ENCODE measurements around the gene SFXN1. TPM values are rescaled to one million over a fixed set of nuclear protein-coding genes. Genes with fewer than 3 reads are reported as not detected.
"Not testable (repeated sequence)": the region's sequence is repeated elsewhere in the genome, so short reads cannot be mapped to it uniquely, and the experiment has no call there.

The SFXN1 gene
- total and polyA plus RNA-seq, 2 experiments from 2014 or later = 50.3 to 96.4 TPM

GRCh38 chr5:175447571-175447970, 30.8 kb upstream of the SFXN1 start:
- H3K9me2 ChIP-seq (ENCODE audit: insufficient read depth) = no peaks in the 10 kb centered on the region
- TF ChIP-seq EZH2 (IDR thresholded peaks at IDR 0.05; ENCODE audit: insufficient read depth, poor library complexity, severe bottlenecking) = no peak
- TF ChIP-seq EZH2phosphoT487 (IDR thresholded peaks at IDR 0.05; ENCODE audit: insufficient read depth, low read depth) = no peak
- no peak for DNase-seq
- H3K36me3 ChIP-seq (ENCODE audit: low read depth) = no peaks in the 10 kb centered on the region
- in situ Hi-C loops (cut with MboI) = loop anchor here (10.0 kb wide), 1 partner anchor 493 kb away; no protein-coding TSS in a partner anchor
- H3K9me3 ChIP-seq (ENCODE audit: low read depth) = no peaks in the 10 kb centered on the region
- H3K27me3 ChIP-seq (replicated peaks; ENCODE audit: insufficient read depth) = peaks cover 49% of the 10 kb centered on the region
- no peak overlapping the region for H3K9ac ChIP-seq
- H3K79me2 ChIP-seq (ENCODE audit: insufficient read depth) = no peaks in the 10 kb centered on the region
- 2 to 4% methylated on average over 2 of the region's 2 CpGs for WGBS, 2 experiments (ENCODE audit: low coverage in 1 of 2, low lambda C conversion rate in 2 of 2, missing lambda C conversion rate in 2 of 2)
- H3K4me3 ChIP-seq = no peak overlapping the region
- no peaks in the 10 kb centered on the region for H3F3A ChIP-seq (ENCODE audit: insufficient read depth)
- H4K20me1 ChIP-seq (ENCODE audit: insufficient read depth) = no peaks in the 10 kb centered on the region
- H2AFZ ChIP-seq = no peak overlapping the region
- H3K4me1 ChIP-seq (ENCODE audit: insufficient read depth) = no peaks in the 10 kb centered on the region
- no peak overlapping the region for H3K4me2 ChIP-seq (ENCODE audit: unreplicated experiment)
- H3K27ac ChIP-seq = no peak overlapping the region

- Histone ChIP-seq H3K4me1 (ENCODE audit: insufficient read depth) (no peaks in the 10 kb centered on the region), H3F3A (ENCODE audit: insufficient read depth) (no peaks in the 10 kb centered on the region), H4K20me1 (ENCODE audit: insufficient read depth) (no peaks in the 10 kb centered on the region), H3K9ac (no peak overlapping the region), H3K36me3 (ENCODE audit: low read depth) (no peaks in the 10 kb centered on the region), H3K9me2 (ENCODE audit: insufficient read depth) (no peaks in the 10 kb centered on the region), H3K9me3 (ENCODE audit: low read depth) (no peaks in the 10 kb centered on the region), H3K4me3 (no peak overlapping the region), H3K79me2 (ENCODE audit: insufficient read depth) (no peaks in the 10 kb centered on the region), H3K27ac (no peak overlapping the region), H2AFZ (no peak overlapping the region), H3K27me3 (replicated peaks; ENCODE audit: insufficient read depth) (peaks cover 53% of the 10 kb centered on the region), H3K4me2 (ENCODE audit: unreplicated experiment) (no peak overlapping the region)
- DNase-seq = no peak
- 17 to 27% methylated on average over 3 of the region's 3 CpGs for WGBS, 2 experiments (ENCODE audit: low coverage in 1 of 2, low lambda C conversion rate in 2 of 2, missing lambda C conversion rate in 2 of 2)
- in situ Hi-C loops (cut with MboI) = loop anchor here (10.0 kb wide), 1 partner anchor 493 kb away; no protein-coding TSS in a partner anchor
- TF ChIP-seq EZH2 (IDR thresholded peaks at IDR 0.05; ENCODE audit: insufficient read depth, poor library complexity, severe bottlenecking) (no peak), EZH2phosphoT487 (IDR thresholded peaks at IDR 0.05; ENCODE audit: insufficient read depth, low read depth) (no peak)
Observed at GRCh38 chr5:175448276-175448675, 30.1 kb upstream of the SFXN1 start.

- Histone ChIP-seq H3K27ac (no peak overlapping the region), H3K4me2 (ENCODE audit: unreplicated experiment) (no peak overlapping the region), H3K27me3 (replicated peaks; ENCODE audit: insufficient read depth) (peaks cover 38% of the 10 kb centered on the region), H3K4me3 (no peak overlapping the region), H3F3A (ENCODE audit: insufficient read depth) (no peaks in the 10 kb centered on the region), H3K36me3 (ENCODE audit: low read depth) (no peaks in the 10 kb centered on the region), H2AFZ (no peak overlapping the region), H3K9ac (no peak overlapping the region), H4K20me1 (ENCODE audit: insufficient read depth) (no peaks in the 10 kb centered on the region), H3K4me1 (ENCODE audit: insufficient read depth) (no peaks in the 10 kb centered on the region), H3K9me3 (ENCODE audit: low read depth) (no peaks in the 10 kb centered on the region), H3K79me2 (ENCODE audit: insufficient read depth) (no peaks in the 10 kb centered on the region), H3K9me2 (ENCODE audit: insufficient read depth) (no peaks in the 10 kb centered on the region)
- 9 to 20% methylated on average over 2 of the region's 2 CpGs for WGBS, 2 experiments (ENCODE audit: low coverage in 1 of 2, low lambda C conversion rate in 2 of 2, missing lambda C conversion rate in 2 of 2)
- TF ChIP-seq EZH2phosphoT487 (IDR thresholded peaks at IDR 0.05; ENCODE audit: insufficient read depth, low read depth) = no peak
- TF ChIP-seq EZH2 (IDR thresholded peaks at IDR 0.05; ENCODE audit: insufficient read depth, poor library complexity, severe bottlenecking) = no peak
- in situ Hi-C loops (cut with MboI) = no loop called here
- DNase-seq = no peak
Observed at GRCh38 chr5:175452166-175452565, 26.2 kb upstream of the SFXN1 start.

GRCh38 chr5:175454338-175454737, 24.0 kb upstream of the SFXN1 start:
- H3K9ac ChIP-seq; H3F3A ChIP-seq (ENCODE audit: insufficient read depth); H2AFZ ChIP-seq; DNase-seq; H3K4me2 ChIP-seq (ENCODE audit: unreplicated experiment); in situ Hi-C loops (cut with MboI); H3K36me3 ChIP-seq (ENCODE audit: low read depth); H3K4me3 ChIP-seq; H3K27ac ChIP-seq; H3K79me2 ChIP-seq (ENCODE audit: insufficient read depth); H3K4me1 ChIP-seq (ENCODE audit: insufficient read depth); H4K20me1 ChIP-seq (ENCODE audit: insufficient read depth); H3K9me2 ChIP-seq (ENCODE audit: insufficient read depth); H3K9me3 ChIP-seq (ENCODE audit: low read depth): not testable (repeated sequence)
- H3K27me3 ChIP-seq (replicated peaks; ENCODE audit: insufficient read depth) = peaks cover 17% of the 10 kb centered on the region
- WGBS, 2 experiments (ENCODE audit: low coverage in 1 of 2, low lambda C conversion rate in 2 of 2, missing lambda C conversion rate in 2 of 2) = 57 to 60% methylated on average over 5 of the region's 5 CpGs

GRCh38 chr5:175456105-175456742, 22.1 kb upstream of the SFXN1 start:
- no peaks in the 10 kb centered on the region for H3K9me2 ChIP-seq (ENCODE audit: insufficient read depth)
- no peak overlapping the region for H3K27ac ChIP-seq
- no peaks in the 10 kb centered on the region for H4K20me1 ChIP-seq (ENCODE audit: insufficient read depth)
- peaks cover 11% of the 10 kb centered on the region; the same call in 1 of the 2 replicates for H3K27me3 ChIP-seq (replicated peaks; ENCODE audit: insufficient read depth)
- H3K4me3 ChIP-seq = no peak overlapping the region
- no peak overlapping the region for H3K9ac ChIP-seq
- TF ChIP-seq EZH2phosphoT487 (IDR thresholded peaks at IDR 0.05; ENCODE audit: insufficient read depth, low read depth) (no peak), EZH2 (IDR thresholded peaks at IDR 0.05; ENCODE audit: insufficient read depth, poor library complexity, severe bottlenecking) (no peak)
- no peaks in the 10 kb centered on the region for H3K36me3 ChIP-seq (ENCODE audit: low read depth)
- no peaks in the 10 kb centered on the region for H3K79me2 ChIP-seq (ENCODE audit: insufficient read depth)
- H3K9me3 ChIP-seq (ENCODE audit: low read depth) = no peaks in the 10 kb centered on the region
- no peak overlapping the region for H3K4me2 ChIP-seq (ENCODE audit: unreplicated experiment)
- H3K4me1 ChIP-seq (ENCODE audit: insufficient read depth) = no peaks in the 10 kb centered on the region
- in situ Hi-C loops (cut with MboI) = no loop called here
- H2AFZ ChIP-seq = no peak overlapping the region
- 63 to 65% methylated on average over 11 of the region's 11 CpGs for WGBS, 2 experiments (ENCODE audit: low coverage in 1 of 2, low lambda C conversion rate in 2 of 2, missing lambda C conversion rate in 2 of 2)
- DNase-seq = no peak
- H3F3A ChIP-seq (ENCODE audit: insufficient read depth) = no peaks in the 10 kb centered on the region
